Measurements from ENCODE around the gene ZCCHC18. TPM values are rescaled to one million over a fixed set of nuclear protein-coding genes. Genes with fewer than 3 reads are reported as not detected.
"Not testable (repeated sequence)": the region's sequence is repeated elsewhere in the genome, so short reads cannot be mapped to it uniquely, and the experiment has no call there.

Gene ZCCHC18
- total RNA-seq, 1 donor from 2014 or later = 2.2 TPM

GRCh38 chrX:104105330-104106262 is 6.7 kb upstream of the ZCCHC18 start:
- TF ChIP-seq CTCF (IDR thresholded peaks at IDR 0.05) = no peak
- Mint-ChIP-seq H3K27me3 (no peaks in the 10 kb centered on the region), H3K4me1 (peaks cover 9% of the 10 kb centered on the region), H3K36me3 (ENCODE audit: low read depth) (peaks cover 3% of the 10 kb centered on the region), H3K9me3 (no peaks in the 10 kb centered on the region), H3K27ac (no peak overlapping the region), H3K4me3 (no peak overlapping the region)
- ChIA-PET POLR2A (no interaction called here), CTCF (interaction anchor here (1.1 kb wide), 1 partner anchor 8 kb away, joined by 3 read pairs; no protein-coding TSS in a partner anchor)
- DNase-seq (no peak), ATAC-seq (ENCODE audit: low read depth) (no peak)
- intact Hi-C loops (cut with micrococcal nuclease) = no loop called here

GRCh38 chrX:104108955-104109354 is 3.4 kb upstream of the ZCCHC18 start:
- no peak for DNase-seq
- ATAC-seq (ENCODE audit: low read depth) = no peak
- ChIA-PET POLR2A (interaction anchor here (1.0 kb wide), 1 partner anchor 14 kb away, joined by 3 read pairs; no protein-coding TSS in a partner anchor), CTCF (no interaction called here)
- H3K36me3 Mint-ChIP-seq (ENCODE audit: low read depth) = peaks cover 5% of the 10 kb centered on the region
- no peaks in the 10 kb centered on the region for H3K27me3 Mint-ChIP-seq
- H3K4me1 Mint-ChIP-seq = peaks cover 27% of the 10 kb centered on the region
- H3K4me3 Mint-ChIP-seq = no peak overlapping the region
- no peak overlapping the region for H3K27ac Mint-ChIP-seq
- H3K9me3 Mint-ChIP-seq = no peaks in the 10 kb centered on the region
- no peak for TF ChIP-seq CTCF (IDR thresholded peaks at IDR 0.05)
- intact Hi-C loops (cut with micrococcal nuclease) = no loop called here

GRCh38 chrX:104110491-104111240 is 1.7 kb upstream of the ZCCHC18 start:
- not testable (repeated sequence) for DNase-seq; ATAC-seq (ENCODE audit: low read depth)

GRCh38 chrX:104113222-104113965 is 1.1 kb downstream of the ZCCHC18 start:
- no peak for TF ChIP-seq CTCF (IDR thresholded peaks at IDR 0.05)
- POLR2A ChIA-PET = interaction anchor here (0.8 to 2.7 kb wide), 4 partner anchors 10 to 43 kb away, joined by 3 to 21 read pairs (median 12); partner anchors contain the start of gene SLC25A53
- DNase-seq = peak; percentile 18
- Mint-ChIP-seq H3K27ac (peak overlapping the region; percentile 77), H3K27me3 (no peaks in the 10 kb centered on the region), H3K9me3 (no peaks in the 10 kb centered on the region), H3K36me3 (ENCODE audit: low read depth) (peaks cover 1% of the 10 kb centered on the region), H3K4me1 (peaks cover 45% of the 10 kb centered on the region), H3K4me3 (peak overlapping the region; percentile 90)
- CTCF ChIA-PET = interaction anchor here (1.0 to 2.5 kb wide), 8 partner anchors 8 to 268 kb away, joined by 3 to 22 read pairs (median 4); partner anchors contain the start of gene SLC25A53
- ATAC-seq (ENCODE audit: low read depth) = peak; percentile 67
- intact Hi-C loops (cut with micrococcal nuclease) = loop anchor here (1.0 to 5.0 kb wide), 6 partner anchors 9 to 427 kb away; partner anchors contain the start of genes MORF4L2 and SLC25A53

More at GRCh38 chrX:104110491-104111240, 1.7 kb upstream of the ZCCHC18 start:
- Mint-ChIP-seq H3K27ac (peak overlapping the region; percentile 46), H3K4me1 (peaks cover 42% of the 10 kb centered on the region)
- H3K27me3 Mint-ChIP-seq; H3K9me3 Mint-ChIP-seq; POLR2A ChIA-PET; H3K36me3 Mint-ChIP-seq (ENCODE audit: low read depth); CTCF ChIA-PET; H3K4me3 Mint-ChIP-seq: not testable (repeated sequence)
- intact Hi-C loops (cut with micrococcal nuclease) = loop anchor here (5.0 kb wide), 2 partner anchors 47 to 193 kb away; partner anchors contain the start of gene SLC25A53

- Mint-ChIP-seq H3K9me3 (no peaks in the 10 kb centered on the region), H3K36me3 (ENCODE audit: low read depth) (no peaks in the 10 kb centered on the region), H3K4me3 (no peak overlapping the region), H3K27me3 (no peaks in the 10 kb centered on the region), H3K4me1 (peaks cover 48% of the 10 kb centered on the region), H3K27ac (no peak overlapping the region)
- DNase-seq (no peak), ATAC-seq (ENCODE audit: low read depth) (no peak)
- intact Hi-C loops (cut with micrococcal nuclease) = no loop called here
- TF ChIP-seq CTCF (IDR thresholded peaks at IDR 0.05) = no peak
- CTCF ChIA-PET = no interaction called here
- POLR2A ChIA-PET = no interaction called here
Observed at GRCh38 chrX:104117759-104118158, 5.4 kb downstream of the ZCCHC18 start.

Data from activated B cell treated with CpG ODN at 0.5 μM for 24 hours (primary cell).